HEK293 (cell line): ENCODE measurements around the gene TPM4.
A peak's percentile ranks its signal among the peaks of the same experiment; 100 is the strongest.

Experiments used
- CTCF ChIA-PET: fragments of 350-600 bp; formaldehyde crosslinking; extraction: SDS; loops from one replicate; lab custom pipeline; 2021; ENCODE audit warnings: antibody characterized with exemption; lab: Yijun Ruan, JAX
- POLR2A ChIA-PET: fragments of 300-600 bp; formaldehyde crosslinking; extraction: SDS; loops from one replicate; lab custom pipeline; 2020; ENCODE audit warnings: antibody characterized with exemption, inconsistent platforms; lab: Yijun Ruan, JAX
- H3K27ac ChIP-seq: fragments of 200-500 bp; sonication (Bioruptor generic); 2 replicates; pipeline ENCODE4 v1.5.1; 2014; ENCODE audit warnings: low read depth, low read length, control low read depth, inconsistent platforms; ENCODE audit errors: extremely low read depth
- H3K36me3 ChIP-seq, 2 experiments: fragments of 200-500 bp in 1 of 2; sonication (Bioruptor generic) in 1 of 2; 1 replicate in 1 of 2; 2 replicates in 1 of 2; pipeline ENCODE4 v1.5.1; 2014 to 2017; ENCODE audit warnings: inconsistent platforms in 2 of 2, low read length in 2 of 2; ENCODE audit not compliant: control insufficient read depth in 2 of 2, insufficient read depth in 1 of 2
- H3K4me1 ChIP-seq: fragments of 200-500 bp; sonication (Bioruptor generic); 2 replicates; pipeline ENCODE4 v1.5.1; 2014; ENCODE audit warnings: mild to moderate bottlenecking, low read length, inconsistent platforms; ENCODE audit not compliant: control insufficient read depth, insufficient read depth
- H3K4me3 ChIP-seq: 2 replicates; pipeline ENCODE4 v1.5.1; 2011; ENCODE audit warnings: low read depth, mild to moderate bottlenecking, control low read depth, low read length, moderate library complexity
- H3K9me3 ChIP-seq: fragments of 200-500 bp; sonication (Bioruptor generic); 2 replicates; pipeline ENCODE4 v1.5.1; 2014; ENCODE audit warnings: low read depth, low read length, inconsistent platforms; ENCODE audit not compliant: control insufficient read depth, insufficient read depth
- BCL11B ChIP-seq: fragments of 450-650 bp; formaldehyde crosslinking; IDR thresholded peaks from 2 replicates; pipeline ENCODE4 v1.5.1; 2016; ENCODE audit warnings: low read depth, missing biosample characterization, missing genetic modification characterization
- OSR2 ChIP-seq: fragments of 450-650 bp; formaldehyde crosslinking; IDR thresholded peaks from 2 replicates; pipeline ENCODE4 v1.5.1; 2016; ENCODE audit warnings: missing biosample characterization, missing genetic modification characterization
- SCRT1 ChIP-seq: fragments of 450-650 bp; formaldehyde crosslinking; IDR thresholded peaks from 2 replicates; pipeline ENCODE4 v1.5.1; 2016; ENCODE audit warnings: missing biosample characterization, missing genetic modification characterization, borderline replicate concordance
- YY1 ChIP-seq: fragments of 450-650 bp; formaldehyde crosslinking; IDR thresholded peaks from 2 replicates; pipeline ENCODE4 v1.5.1; 2018; ENCODE audit warnings: missing biosample characterization, missing genetic modification characterization
- YY2 ChIP-seq: fragments of 450-650 bp; formaldehyde crosslinking; IDR thresholded peaks from 2 replicates; pipeline ENCODE4 v1.5.1; 2016; ENCODE audit warnings: missing biosample characterization, missing genetic modification characterization
- ZNF112 ChIP-seq: fragments of 450-650 bp; formaldehyde crosslinking; IDR thresholded peaks from 2 replicates; pipeline ENCODE4 v1.5.0; 2017; ENCODE audit warnings: missing biosample characterization, missing genetic modification characterization
- ZNF155 ChIP-seq: fragments of 450-650 bp; formaldehyde crosslinking; IDR thresholded peaks from 2 replicates; pipeline ENCODE4 v1.5.1; 2016; ENCODE audit warnings: missing biosample characterization, missing genetic modification characterization
- ZNF2 ChIP-seq: fragments of 450-650 bp; formaldehyde crosslinking; IDR thresholded peaks from 2 replicates; pipeline ENCODE4 v1.5.1; 2016; ENCODE audit warnings: missing biosample characterization, missing genetic modification characterization
- ZNF223 ChIP-seq: fragments of 450-650 bp; formaldehyde crosslinking; IDR thresholded peaks from 2 replicates; pipeline ENCODE4 v1.5.1; 2016; ENCODE audit warnings: missing biosample characterization, missing genetic modification characterization
- ZNF335 ChIP-seq: fragments of 450-650 bp; formaldehyde crosslinking; conservative IDR thresholded peaks from 2 replicates; pipeline ENCODE4 v1.5.1; 2016; ENCODE audit warnings: missing biosample characterization, missing genetic modification characterization
- ZNF521 ChIP-seq: fragments of 450-650 bp; formaldehyde crosslinking; IDR thresholded peaks from 2 replicates; pipeline ENCODE4 v1.5.1; 2017; ENCODE audit warnings: missing biosample characterization, mild to moderate bottlenecking, missing genetic modification characterization
- ZNF670 ChIP-seq: fragments of 450-650 bp; formaldehyde crosslinking; IDR thresholded peaks from 2 replicates; pipeline ENCODE4 v1.5.1; 2016; ENCODE audit warnings: missing biosample characterization, missing genetic modification characterization, low read depth
- ZNF777 ChIP-seq: fragments of 450-650 bp; formaldehyde crosslinking; IDR thresholded peaks from 2 replicates; pipeline ENCODE4 v1.5.1; 2017; ENCODE audit warnings: missing biosample characterization, missing genetic modification characterization, borderline replicate concordance
- ZNF785 ChIP-seq: fragments of 450-650 bp; formaldehyde crosslinking; IDR thresholded peaks from 2 replicates; pipeline ENCODE4 v1.5.1; 2016; ENCODE audit warnings: missing biosample characterization, missing genetic modification characterization
- ZSCAN23 ChIP-seq: fragments of 450-650 bp; formaldehyde crosslinking; IDR thresholded peaks from 2 replicates; pipeline ENCODE4 v1.5.1; 2016; ENCODE audit warnings: missing biosample characterization, missing genetic modification characterization
- ZXDB ChIP-seq: fragments of 450-650 bp; formaldehyde crosslinking; IDR thresholded peaks from 2 replicates; pipeline ENCODE4 v1.5.1; 2016; ENCODE audit warnings: missing biosample characterization, missing genetic modification characterization
- TF ChIP-seq, protein P1 (sequence below): fragments of 450-650 bp; IDR thresholded peaks from 2 replicates; pipeline ENCODE4 v1.5.1; 2018; ENCODE audit warnings: missing biosample characterization, mild to moderate bottlenecking, missing genetic modification characterization
- TF ChIP-seq, protein P2 (sequence below): fragments of 450-650 bp; formaldehyde crosslinking; IDR thresholded peaks from 2 replicates; pipeline ENCODE4 v1.5.1; 2016; ENCODE audit warnings: missing biosample characterization, missing genetic modification characterization
- TF ChIP-seq, protein P3 (sequence below): IDR thresholded peaks from 2 replicates; pipeline ENCODE4 v1.6.1; 2011; ENCODE audit warnings: mild to moderate bottlenecking, low read depth, low read length, borderline replicate concordance
- TF ChIP-seq, protein P4 (sequence below): fragments of 450-650 bp; formaldehyde crosslinking; IDR thresholded peaks from 2 replicates; pipeline ENCODE4 v1.5.1; 2017; ENCODE audit warnings: missing biosample characterization, missing genetic modification characterization

Gene TPM4

DNA sequence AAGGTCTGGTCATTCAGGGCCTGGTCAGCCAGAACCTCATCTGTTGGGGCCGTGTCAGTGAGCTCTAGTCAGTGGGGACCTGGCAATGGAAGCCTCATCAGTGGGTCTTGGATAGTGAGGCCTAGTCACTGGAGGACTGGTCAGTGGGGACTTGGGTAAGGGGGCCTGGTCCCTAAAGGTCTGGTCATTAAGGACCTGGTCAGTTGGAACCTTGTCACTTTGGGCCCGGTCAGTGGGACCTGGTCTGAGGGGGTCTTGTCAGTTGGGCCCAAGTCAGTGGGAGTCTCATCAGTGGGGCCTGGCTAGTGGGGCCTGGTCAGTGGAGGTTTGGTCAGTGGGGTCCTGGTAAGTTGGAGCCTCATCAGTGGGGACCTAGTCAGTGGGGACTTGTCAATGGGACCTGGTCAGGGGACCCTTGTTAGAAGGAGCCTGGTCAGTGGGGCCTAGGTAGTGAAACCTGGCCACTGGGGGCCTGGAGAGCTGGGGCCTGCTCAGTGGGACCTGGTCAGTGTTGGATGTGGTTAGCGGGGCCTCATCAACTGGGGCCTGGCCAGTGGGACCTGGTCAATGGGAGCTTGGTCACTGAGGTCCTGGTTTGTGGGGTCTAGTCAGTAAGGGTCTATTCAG lies 43.7 kb upstream of the TPM4 start:
- CTCF ChIA-PET, result no interaction called here
- POLR2A ChIA-PET, result no interaction called here
- Histone ChIP-seq H3K27ac (no peak overlapping the region), H3K4me1 (no peaks in the 10 kb centered on the region), H3K9me3 (no peaks in the 10 kb centered on the region), H3K4me3 (no peak overlapping the region), H3K36me3 (no peaks in the 10 kb centered on the region)
- TF ChIP-seq ZNF155 (tag by site-specific recombination) (no peak), ZNF335 (no peak), SCRT1 (tag by site-specific recombination) (no peak), BCL11B (peak; percentile 53; the same call in 1 of the 2 replicates), ZNF2 (tag by site-specific recombination) (no peak)
- TF ChIP-seq, protein P1, sequence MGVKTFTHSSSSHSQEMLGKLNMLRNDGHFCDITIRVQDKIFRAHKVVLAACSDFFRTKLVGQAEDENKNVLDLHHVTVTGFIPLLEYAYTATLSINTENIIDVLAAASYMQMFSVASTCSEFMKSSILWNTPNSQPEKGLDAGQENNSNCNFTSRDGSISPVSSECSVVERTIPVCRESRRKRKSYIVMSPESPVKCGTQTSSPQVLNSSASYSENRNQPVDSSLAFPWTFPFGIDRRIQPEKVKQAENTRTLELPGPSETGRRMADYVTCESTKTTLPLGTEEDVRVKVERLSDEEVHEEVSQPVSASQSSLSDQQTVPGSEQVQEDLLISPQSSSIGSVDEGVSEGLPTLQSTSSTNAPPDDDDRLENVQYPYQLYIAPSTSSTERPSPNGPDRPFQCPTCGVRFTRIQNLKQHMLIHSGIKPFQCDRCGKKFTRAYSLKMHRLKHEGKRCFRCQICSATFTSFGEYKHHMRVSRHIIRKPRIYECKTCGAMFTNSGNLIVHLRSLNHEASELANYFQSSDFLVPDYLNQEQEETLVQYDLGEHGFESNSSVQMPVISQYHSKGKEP (tag by site-specific recombination), result no peak

DNA sequence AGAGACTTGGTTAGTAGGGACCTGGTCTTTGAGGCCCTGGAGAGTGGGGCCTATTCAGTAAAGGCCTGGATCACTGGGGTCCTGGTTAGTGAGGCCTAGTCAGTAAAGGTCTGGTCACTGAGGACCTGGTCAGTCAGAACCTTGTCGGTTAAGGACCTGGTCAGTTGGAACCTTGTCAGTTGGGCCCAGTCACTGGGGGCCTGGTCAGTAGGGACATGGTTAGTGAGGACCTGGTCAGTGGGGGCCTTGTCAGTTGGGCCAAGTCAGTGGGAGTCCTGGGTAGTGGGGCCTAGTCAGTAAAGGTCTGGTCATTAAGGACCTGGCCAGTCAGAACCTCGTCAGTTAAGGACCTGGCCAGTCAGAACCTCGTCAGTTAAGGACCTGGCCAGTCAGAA lies 43.2 kb upstream of the TPM4 start:
- TF ChIP-seq ZNF112 (no peak), ZNF777 (tag by site-specific recombination) (no peak), ZNF155 (tag by site-specific recombination) (no peak), ZNF785 (no peak), YY2 (tag by site-specific recombination) (no peak), ZNF521 (no peak), ZNF670 (no peak), ZSCAN23 (tag by site-specific recombination) (no peak), OSR2 (no peak), ZNF223 (tag by site-specific recombination) (no peak), ZXDB (tag by site-specific recombination) (no peak), YY1 (tag by site-specific recombination) (no peak)
- TF ChIP-seq, protein P2, sequence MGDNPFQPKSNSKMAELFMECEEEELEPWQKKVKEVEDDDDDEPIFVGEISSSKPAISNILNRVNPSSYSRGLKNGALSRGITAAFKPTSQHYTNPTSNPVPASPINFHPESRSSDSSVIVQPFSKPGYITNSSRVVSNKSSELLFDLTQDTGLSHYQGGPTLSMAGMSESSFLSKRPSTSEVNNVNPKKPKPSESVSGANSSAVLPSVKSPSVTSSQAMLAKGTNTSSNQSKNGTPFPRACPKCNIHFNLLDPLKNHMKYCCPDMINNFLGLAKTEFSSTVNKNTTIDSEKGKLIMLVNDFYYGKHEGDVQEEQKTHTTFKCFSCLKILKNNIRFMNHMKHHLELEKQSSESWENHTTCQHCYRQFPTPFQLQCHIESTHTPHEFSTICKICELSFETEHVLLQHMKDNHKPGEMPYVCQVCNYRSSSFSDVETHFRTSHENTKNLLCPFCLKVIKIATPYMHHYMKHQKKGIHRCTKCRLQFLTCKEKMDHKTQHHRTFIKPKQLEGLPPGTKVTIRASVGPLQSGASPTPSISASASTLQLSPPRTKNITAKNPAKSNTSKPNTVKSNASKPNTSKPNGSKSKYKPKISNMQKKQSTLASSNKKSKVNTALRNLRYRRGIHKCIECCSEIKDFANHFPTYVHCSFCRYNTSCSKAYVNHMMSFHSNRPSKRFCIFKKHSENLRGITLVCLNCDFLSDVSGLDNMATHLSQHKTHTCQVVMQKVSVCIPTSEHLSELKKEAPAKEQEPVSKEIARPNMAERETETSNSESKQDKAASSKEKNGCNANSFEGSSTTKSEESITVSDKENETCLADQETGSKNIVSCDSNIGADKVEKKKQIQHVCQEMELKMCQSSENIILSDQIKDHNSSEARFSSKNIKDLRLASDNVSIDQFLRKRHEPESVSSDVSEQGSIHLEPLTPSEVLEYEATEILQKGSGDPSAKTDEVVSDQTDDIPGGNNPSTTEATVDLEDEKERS (tag by site-specific recombination), result no peak
- TF ChIP-seq, protein P3, sequence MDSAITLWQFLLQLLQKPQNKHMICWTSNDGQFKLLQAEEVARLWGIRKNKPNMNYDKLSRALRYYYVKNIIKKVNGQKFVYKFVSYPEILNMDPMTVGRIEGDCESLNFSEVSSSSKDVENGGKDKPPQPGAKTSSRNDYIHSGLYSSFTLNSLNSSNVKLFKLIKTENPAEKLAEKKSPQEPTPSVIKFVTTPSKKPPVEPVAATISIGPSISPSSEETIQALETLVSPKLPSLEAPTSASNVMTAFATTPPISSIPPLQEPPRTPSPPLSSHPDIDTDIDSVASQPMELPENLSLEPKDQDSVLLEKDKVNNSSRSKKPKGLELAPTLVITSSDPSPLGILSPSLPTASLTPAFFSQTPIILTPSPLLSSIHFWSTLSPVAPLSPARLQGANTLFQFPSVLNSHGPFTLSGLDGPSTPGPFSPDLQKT, result no peak
- TF ChIP-seq, protein P4, sequence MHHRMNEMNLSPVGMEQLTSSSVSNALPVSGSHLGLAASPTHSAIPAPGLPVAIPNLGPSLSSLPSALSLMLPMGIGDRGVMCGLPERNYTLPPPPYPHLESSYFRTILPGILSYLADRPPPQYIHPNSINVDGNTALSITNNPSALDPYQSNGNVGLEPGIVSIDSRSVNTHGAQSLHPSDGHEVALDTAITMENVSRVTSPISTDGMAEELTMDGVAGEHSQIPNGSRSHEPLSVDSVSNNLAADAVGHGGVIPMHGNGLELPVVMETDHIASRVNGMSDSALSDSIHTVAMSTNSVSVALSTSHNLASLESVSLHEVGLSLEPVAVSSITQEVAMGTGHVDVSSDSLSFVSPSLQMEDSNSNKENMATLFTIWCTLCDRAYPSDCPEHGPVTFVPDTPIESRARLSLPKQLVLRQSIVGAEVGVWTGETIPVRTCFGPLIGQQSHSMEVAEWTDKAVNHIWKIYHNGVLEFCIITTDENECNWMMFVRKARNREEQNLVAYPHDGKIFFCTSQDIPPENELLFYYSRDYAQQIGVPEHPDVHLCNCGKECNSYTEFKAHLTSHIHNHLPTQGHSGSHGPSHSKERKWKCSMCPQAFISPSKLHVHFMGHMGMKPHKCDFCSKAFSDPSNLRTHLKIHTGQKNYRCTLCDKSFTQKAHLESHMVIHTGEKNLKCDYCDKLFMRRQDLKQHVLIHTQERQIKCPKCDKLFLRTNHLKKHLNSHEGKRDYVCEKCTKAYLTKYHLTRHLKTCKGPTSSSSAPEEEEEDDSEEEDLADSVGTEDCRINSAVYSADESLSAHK (tag by site-specific recombination), result no peak
- Histone ChIP-seq H3K4me3 (no peak overlapping the region), H3K27ac (no peak overlapping the region), H3K9me3 (no peaks in the 10 kb centered on the region), H3K36me3 (no peaks in the 10 kb centered on the region), H3K4me1 (no peaks in the 10 kb centered on the region)
- ChIA-PET CTCF (no interaction called here), POLR2A (no interaction called here)
